ENCODE data around the gene RIMKLA. TPM values are rescaled to one million over a fixed set of nuclear protein-coding genes. Genes with fewer than 3 reads are reported as not detected.

Gene RIMKLA
- total and polyA plus RNA-seq, 2 of the 13 experiments (the other 11 are each of a cell fraction or from before 2014, with no cell fraction given), result 2.5 to 3.8 TPM

- TF ChIP-seq ZFYVE20 (CRISPR knock-in tag; IDR thresholded peaks at IDR 0.05; ENCODE audit: borderline replicate concordance, low read depth), result no peak
Measured at GRCh38 chr1:42432714-42433113, 52.1 kb downstream of the RIMKLA start (continued).

GRCh38 chr1:42433369-42433768 is 52.8 kb downstream of the RIMKLA start:
- in situ Hi-C loops (cut with HindIII; ENCODE audit: extremely low pct_ligation_motif_present, low pct_unique_long_range_greater_than_20kb), result no loop called here
- 68% methylated on average over 6 of the region's 6 CpGs for WGBS (ENCODE audit: low lambda C conversion rate)
- Histone ChIP-seq H3K9ac (ENCODE audit: insufficient read depth, low read depth, low read length) (no peak overlapping the region), H3K27ac (ENCODE audit: extremely low read length, insufficient read depth, low read length) (no peak overlapping the region), H3K36me3 (replicated peaks in 1 of 2; ENCODE audit: control insufficient read depth in 1 of 2, insufficient read depth in 2 of 2, low read length in 2 of 2) (no peaks in the 10 kb centered on the region), H3K4me1 (ENCODE audit: insufficient read depth, low read length) (peaks cover 42% of the 10 kb centered on the region), H3K4me3 (replicated peaks in 1 of 3; ENCODE audit: insufficient read depth in 1 of 3, low read depth in 2 of 3, low read length in 3 of 3) (no peak overlapping the region), H2AFZ (ENCODE audit: low read length) (no peak overlapping the region), H4K20me1 (ENCODE audit: insufficient read depth, low read length) (no peaks in the 10 kb centered on the region), H3K4me2 (ENCODE audit: low read depth, low read length) (no peak overlapping the region), H3K27me3 (ENCODE audit: control insufficient read depth in 1 of 2, insufficient read depth in 2 of 2, low read length in 2 of 2) (no peaks in the 10 kb centered on the region), H3K9me3 (ENCODE audit: low read length) (no peaks in the 10 kb centered on the region), H3K79me2 (ENCODE audit: insufficient read depth, low read length) (no peaks in the 10 kb centered on the region)
- POLR2A ChIA-PET, result no interaction called here
- no peak for DNase-seq (ENCODE audit: low spot score)
- CTCF ChIA-PET (ENCODE audit: low intra/inter-chr PET ratio, low total read pairs), result no interaction called here
- intact Hi-C loops (cut with micrococcal nuclease; ENCODE audit: unreplicated experiment), result no loop called here
- no TSS peak for BruUV-seq (replicated peaks)
- no peak for ATAC-seq
- no peak for FAIRE-seq
- no peak for TF ChIP-seq ZNF841 (CRISPR knock-in tag; IDR thresholded peaks at IDR 0.05; ENCODE audit: borderline replicate concordance)
- TF ChIP-seq GRHL1 (CRISPR knock-in tag; conservative IDR thresholded peaks at IDR 0.05), result no peak
- TF ChIP-seq ZNF407 (CRISPR knock-in tag; IDR thresholded peaks at IDR 0.05; ENCODE audit: not compliant biosample characterization), result no peak
- TF ChIP-seq RNF2 (conservative IDR thresholded peaks at IDR 0.05; ENCODE audit: low read depth), result no peak
- TF ChIP-seq E2F2 (CRISPR knock-in tag; IDR thresholded peaks at IDR 0.05; ENCODE audit: borderline replicate concordance), result no peak
- TF ChIP-seq MYC (CRISPR knock-in tag; IDR thresholded peaks at IDR 0.05; ENCODE audit: borderline replicate concordance), result no peak
- no peak for TF ChIP-seq SIN3B (IDR thresholded peaks at IDR 0.05; ENCODE audit: low read length)
- no peak for TF ChIP-seq ZBTB49 (CRISPR knock-in tag; IDR thresholded peaks at IDR 0.05; ENCODE audit: borderline replicate concordance)

Measured in HepG2 (cell line).